NCI-H146 treated with DMSO at 0.1 percent for 48 hours (cell line): ENCODE measurements around the gene TBC1D8.

Experiments
- DNase-seq: peaks from one replicate; lab custom pipeline; 2025; ENCODE audit not compliant: unreplicated experiment; lab: John Stamatoyannopoulos, UW

Gene TBC1D8

DNA sequence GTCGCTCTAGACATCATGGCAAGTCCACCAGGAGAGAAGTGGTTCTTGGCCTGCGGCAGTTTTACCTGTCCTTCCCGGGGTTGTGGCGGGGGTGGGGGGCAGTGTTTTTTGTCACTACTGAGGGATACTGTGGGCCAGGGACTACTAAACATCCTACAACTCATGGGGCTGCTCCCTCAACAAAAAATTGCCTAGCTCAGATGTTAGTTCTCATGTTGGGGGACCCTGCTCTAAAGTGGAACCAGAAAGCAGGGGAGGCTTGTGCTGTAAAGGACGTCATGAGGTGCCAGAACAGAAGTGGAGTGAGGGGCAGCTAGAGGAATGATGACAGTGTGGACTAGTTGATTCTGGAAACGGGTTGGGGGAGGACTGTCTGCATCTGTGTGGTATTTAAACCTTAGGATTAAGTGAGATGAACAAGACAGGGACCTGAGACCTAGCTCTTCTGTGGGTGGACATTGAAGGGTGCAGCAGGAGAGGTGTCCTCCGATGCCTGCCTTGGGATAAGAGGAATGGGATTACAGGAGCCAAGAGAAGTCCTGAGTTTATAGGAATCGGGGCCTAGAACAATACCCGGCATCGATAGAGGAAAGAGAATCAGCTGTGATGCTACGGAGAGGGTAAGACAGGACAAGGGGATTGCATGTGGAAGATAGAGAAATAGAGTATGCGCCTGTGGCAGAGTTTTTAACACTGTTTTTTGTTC is 146.4 kb downstream of the TBC1D8 start:
- no peak for DNase-seq

DNA sequence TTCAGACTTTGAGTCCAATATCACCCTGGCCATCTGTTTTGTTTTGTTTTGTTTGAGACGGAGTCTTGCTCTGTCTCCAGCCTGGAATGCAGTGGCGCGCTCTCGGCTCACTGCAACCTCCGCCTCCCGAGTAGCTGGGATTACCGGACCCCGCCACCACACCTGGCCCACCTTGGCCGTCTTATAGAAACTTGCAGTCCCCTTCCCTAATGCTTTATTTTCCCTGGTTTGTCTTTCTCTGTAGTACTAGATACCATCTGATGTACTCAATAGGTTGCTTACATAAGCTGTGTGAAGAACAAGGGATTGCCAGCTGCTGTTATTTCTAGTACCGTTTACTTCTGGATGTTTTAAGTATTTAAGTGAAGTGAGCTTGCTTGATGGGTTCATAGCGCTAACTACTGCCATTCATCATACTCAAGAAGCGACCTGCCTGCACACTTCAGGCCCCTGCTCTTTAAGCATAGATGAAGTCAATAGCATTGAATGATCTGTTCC is 147.9 kb downstream of the TBC1D8 start:
- DNase-seq = no peak

DNA sequence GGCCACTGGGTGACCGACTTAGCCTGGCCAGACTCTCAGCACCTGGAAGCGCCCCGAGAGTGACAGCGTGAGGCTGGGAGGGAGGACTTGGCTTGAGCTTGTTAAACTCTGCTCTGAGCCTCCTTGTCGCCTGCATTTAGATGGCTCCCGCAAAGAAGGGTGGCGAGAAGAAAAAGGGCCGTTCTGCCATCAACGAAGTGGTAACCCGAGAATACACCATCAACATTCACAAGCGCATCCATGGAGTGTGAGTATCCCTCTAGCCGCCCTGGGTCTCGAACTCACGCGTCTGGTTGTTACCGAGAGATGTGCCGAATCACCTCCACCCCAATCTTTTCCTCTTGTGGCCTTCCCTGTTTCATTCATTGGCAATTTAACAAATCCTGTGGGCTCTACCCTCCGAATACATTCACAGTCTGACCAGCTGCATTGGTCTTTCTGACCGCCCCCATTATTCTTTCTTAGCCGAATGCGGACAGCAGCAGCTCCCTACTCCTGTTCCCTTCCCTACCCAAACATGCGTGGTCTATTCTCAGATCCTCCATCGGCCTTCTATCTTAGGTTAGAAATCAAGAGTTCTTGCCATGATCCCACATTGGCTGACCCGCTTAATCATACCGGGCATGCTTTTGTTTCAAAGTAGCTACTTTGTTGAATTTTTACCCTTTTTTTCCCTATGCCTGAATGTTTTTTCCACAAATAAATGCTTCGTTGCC is 148.5 kb downstream of the TBC1D8 start:
- DNase-seq = no peak

DNA sequence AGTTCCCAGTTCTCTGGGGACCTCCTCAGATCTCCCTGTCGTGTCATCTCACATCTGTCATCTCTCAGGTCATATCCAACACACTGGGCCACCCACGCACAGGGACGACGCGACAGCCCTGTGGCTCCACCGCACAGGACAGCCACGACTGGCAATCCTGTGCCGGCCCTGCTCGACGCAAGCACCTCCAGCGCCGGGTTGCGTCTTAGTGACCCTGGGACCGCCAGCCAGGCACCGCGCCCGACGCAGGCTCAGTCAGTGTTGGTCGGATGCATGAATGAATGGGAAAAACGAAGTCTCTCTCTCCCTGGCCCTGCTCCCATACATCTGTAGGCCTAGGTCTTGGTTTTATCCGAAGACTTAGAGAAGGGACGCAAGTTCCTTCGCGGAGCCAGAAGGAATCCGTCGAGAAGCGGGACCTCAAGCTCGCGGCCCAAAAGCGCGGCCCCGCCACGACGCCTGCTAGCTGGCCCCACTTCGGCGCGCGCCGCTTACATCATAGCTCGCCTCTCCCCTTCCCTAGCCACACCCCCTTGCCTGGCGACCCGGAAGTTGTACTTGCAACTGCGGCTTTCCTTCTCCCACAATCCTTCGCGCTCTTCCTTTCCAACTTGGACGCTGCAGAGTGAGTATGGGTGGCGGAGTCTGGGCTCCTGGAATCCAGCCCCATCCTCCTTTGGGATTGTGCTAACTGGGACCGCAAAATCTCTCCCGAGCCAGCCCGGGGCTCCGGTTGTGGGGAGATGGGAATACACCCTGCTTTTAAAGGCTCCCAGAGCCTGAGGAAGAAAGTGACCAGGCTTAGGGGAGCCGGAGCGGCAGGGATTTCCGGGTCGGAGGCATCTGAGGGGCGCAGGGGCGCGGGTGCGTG is 149.3 kb downstream of the TBC1D8 start, which contains the start of gene RPL31:
RPL31 (plus strand) TSS at position 599 of the 871 bp plus-strand sequence. CDS start 413 bp downstream, outside the sequence.
- peak; percentile 75 for DNase-seq

DNA sequence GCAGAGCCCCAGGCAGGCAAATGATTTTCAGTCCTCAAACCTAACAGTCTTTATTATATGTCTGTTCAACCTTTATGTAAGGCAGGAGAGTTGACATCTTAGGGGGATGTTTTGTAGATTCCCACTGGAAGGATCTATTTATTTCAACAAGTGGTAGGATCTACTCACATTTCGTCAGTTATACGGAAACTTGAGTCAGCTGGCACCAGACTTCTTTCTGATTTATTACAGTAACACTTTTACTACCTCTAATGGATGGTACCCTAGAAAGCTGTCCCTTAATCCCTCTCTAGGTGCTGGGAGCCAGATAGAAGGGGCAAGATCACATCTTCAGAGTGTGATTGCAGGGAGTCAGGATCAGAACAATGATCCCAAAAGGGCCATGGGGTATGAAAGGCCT is 151.2 kb downstream of the TBC1D8 start:
- no peak for DNase-seq

DNA sequence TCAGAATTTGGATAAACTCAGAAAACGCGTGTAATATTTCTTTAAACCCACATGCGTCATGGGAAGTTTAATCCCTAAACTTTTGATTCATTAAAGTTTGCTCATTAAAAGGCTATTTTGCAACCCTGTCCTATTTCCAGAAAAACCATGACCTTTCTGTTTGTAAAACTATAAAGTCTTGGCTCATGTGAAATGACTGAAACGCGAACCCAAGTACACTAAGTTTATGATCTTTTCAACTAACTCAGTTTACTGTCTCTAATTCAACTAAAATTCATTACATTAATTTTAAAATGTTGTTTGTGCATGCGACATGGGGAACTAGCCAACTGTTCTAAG is 153.0 kb downstream of the TBC1D8 start:
- no peak for DNase-seq

DNA sequence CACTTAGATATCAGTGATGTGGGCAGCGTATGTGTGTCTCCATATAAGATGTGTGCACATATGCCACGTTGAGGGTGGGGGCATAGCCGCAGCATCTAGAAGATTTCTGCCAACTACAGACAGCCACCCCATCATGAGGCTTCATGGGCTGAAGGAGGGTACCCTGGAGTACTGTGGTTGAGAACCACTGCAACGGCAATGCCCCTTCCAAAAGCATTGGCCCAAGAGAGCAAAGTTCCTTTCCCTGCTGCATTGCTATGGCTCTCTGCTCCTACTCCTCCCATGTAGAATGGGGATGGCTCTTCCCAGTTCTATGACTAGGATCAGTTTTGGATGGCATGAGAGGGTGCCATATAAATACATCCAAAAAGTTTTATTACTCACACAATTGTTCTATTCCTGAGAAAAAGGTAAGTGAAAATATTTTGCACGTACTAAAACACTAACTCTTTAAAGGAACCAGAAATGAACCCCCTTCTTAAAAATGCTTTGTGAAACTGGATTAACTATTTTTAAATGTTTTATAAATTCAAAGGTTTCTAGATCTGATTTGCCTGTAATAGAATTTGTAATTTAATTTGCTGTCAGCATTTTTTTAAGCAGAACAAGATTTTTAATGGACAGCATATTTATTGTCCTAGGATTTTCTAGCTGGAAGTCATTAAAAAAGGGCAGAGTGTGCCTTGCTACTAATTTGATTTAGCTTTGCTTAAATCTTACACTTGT is 153.5 kb downstream of the TBC1D8 start:
- no peak for DNase-seq

DNA sequence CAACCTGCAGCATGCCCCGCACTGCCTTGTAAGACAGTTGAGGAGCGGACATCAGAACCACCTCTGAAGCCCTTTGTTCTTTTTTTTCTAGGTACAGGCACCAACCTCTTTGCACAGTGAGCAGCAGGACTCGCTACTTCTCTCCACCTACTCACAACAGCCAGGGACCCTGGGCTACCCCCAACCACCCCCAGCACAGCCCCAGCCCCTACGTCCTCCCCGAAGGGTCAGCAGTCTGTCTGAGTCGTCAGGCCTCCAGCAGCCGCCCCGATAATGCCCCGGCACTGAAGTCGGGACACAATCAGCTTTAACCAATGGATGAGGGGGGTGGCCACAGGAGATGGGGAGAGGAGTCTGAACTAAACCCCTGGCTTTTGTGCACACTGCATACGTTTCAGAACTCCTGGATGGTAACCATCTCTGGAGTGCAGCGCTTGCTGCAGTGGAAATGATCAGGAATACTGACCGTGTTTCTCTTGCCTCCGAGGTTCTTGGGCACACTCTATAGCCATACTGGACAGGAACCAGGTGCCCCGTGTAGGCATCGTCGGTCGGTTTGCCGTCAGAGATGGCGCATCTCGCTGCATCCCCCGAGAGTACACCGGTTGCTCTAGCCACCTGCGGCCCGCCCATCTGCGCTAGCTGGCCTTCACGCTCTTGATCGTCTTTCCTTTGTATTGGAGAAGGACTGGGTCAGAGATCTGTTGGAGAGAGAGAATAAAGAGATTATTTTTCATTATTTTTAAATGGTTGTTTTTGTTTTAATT is 155.7 kb downstream of the TBC1D8 start:
- DNase-seq = no peak

DNA sequence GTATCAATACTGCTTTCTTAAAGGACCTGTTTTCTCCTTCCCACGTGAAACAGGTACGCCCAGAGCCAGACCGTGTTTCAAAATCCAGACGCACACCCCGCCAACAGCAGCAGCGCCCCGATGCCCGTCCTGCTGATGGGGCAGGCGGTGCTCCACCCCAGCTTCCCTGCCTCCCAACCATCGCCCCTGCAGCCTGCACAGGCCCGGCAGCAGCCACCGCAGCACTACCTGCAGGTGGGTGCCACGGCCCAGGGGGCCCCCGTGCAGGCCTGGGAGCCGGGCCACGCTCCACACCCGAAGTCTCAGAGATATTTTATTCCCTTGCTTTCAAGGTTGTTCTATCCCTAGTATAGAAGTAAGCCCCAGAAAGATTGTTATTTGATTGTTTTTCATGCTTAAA is 157.9 kb downstream of the TBC1D8 start:
- no peak for DNase-seq

DNA sequence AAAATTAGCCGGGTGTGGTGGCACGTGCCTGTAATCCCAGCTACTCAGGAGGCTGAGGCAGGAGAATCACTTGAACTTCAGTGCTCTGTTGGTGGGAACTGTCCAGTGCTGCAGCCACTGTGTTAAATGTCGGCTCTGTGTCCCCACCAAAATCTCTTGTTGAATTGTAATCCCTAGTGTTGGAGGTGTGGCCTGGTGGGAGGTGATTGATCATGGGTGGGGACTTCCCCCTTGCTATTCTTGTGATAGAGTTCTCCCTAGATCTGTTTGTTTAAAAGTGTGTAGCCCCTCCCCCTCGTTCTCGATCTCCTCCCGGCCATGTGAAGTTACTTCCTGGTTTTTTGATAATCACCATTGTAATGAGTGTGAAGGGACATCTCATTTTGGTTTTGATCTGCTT is 158.9 kb downstream of the TBC1D8 start:
- DNase-seq = no peak

DNA sequence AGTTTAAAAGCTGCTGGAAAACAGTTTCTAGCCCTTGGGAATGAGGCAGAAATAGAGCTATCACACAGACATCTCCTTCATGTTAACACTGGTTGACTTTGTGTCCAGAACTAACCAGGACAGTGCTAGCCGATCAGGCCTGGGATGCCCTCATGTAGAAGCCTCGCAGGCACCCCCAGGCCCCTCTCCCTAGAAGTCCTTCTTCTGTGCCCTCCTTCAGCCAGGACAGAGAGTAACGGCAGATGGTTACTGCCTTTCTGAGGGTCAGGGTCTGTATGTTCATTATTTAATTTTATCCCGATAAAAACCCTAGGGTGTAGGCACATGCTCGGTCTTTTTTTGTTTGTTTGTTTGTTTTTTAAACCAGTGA is 159.8 kb downstream of the TBC1D8 start:
- no peak for DNase-seq

DNA sequence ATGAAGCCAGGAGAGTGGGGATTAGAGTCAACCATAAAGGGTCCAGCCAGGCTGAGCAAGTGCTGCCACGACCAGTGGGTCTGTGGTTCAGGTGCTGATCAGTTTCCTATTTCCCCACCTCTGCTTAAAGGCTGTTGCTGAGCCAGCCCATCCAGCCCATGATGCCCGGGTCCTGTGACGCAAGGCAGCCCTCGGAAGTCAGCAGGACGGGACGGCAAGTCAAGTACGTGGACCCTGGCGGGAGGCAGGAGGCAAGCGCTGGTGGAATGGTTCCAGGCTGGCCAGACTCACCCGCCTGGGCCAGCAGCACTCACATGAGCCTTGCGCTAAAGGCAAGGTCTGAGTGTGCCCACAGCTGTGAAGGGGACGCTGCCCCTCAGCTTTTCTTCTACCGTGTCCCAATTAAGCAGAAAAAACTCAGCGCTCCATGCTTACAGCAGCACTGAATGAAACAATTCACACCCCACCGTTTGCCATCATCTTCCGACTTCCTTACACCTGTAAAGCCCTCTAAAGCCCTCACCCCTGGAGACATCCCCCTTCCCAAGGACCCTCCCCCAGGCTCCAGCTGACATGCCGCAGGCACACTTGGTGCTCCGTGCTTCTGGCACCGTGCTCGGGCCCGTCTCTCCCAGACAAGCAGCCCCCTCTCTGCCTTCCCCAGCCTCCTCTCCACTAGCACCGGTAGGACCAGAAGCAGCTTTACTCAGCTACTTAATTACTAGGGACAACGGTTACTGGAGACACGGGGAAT is 160.4 kb downstream of the TBC1D8 start:
- no peak for DNase-seq

DNA sequence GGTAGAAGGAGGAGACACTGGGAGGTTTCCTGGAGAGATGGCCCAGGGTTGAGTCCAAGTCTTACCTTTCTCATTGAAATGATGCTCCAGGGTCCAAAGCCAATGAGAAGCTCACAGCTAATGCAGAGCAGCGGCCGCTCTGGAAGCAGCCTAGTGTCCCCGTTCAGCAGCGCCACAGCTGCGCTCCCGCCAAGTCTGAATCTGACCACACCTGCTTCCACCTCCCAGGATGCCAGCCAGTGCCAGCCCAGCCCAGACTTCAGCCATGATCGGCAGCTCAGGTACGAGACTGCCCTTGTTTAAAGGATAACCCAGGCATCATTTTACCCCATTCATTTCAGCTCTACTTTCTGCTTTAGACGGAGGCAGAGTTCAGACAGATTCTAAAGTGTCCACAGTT is 161.0 kb downstream of the TBC1D8 start:
- no peak for DNase-seq

DNA sequence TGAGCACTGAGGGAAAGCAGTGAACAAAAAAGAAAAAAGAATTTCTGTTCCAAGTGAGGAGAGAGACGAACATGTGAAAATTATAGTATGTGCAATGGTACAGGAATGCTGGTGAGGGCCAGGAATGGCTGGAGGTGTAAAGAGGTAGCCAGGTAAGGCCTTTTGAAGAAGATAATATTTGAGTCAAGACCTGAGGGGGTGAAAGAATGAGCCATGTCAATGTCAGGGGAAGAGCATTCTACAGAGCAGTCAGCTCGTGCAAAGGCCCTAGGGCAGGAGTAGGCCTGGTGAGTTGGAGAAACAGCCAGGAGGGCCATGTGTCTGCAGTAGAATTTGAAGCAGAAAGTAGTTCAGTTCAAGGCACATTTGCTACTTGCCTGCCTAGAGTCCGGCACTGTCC is 161.5 kb downstream of the TBC1D8 start:
- DNase-seq = no peak

DNA sequence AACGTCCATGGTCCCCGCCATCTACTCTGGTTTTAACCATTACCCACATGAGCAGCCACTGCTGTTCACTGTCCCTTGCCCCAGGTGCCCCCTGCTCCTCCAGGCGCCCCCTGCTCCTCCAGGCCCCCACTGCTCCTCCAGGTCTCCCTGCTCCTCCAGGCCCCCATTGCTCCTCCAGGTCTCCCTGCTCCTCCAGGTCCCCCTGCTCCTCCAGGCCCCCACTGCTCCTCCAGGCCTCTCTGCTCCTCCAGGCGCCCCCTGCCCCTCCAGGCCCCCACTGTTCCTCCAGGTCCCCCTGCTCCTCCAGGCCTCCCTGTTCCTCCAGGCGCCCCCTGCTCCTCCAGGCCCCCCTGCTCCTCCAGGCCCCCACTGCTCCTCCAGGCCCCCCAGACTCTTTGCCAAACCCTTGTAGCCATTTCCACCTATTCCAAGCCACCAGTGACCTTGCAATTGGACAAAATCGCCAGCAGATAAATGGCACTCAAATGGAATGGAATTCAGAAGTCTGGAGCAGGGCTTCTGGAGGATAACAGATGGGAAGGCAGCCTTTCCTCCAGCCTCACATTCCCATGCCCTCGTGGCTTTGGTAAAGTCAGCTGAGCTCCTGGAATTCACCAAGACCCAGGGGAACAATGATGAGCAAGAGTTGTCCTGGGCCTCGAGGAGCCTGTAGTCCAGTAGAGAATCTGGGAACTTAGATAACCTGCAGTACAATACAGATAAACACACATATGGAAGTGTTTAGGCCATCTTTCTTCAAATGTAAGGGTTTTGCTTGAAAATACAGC is 162.4 kb downstream of the TBC1D8 start:
- no peak for DNase-seq

DNA sequence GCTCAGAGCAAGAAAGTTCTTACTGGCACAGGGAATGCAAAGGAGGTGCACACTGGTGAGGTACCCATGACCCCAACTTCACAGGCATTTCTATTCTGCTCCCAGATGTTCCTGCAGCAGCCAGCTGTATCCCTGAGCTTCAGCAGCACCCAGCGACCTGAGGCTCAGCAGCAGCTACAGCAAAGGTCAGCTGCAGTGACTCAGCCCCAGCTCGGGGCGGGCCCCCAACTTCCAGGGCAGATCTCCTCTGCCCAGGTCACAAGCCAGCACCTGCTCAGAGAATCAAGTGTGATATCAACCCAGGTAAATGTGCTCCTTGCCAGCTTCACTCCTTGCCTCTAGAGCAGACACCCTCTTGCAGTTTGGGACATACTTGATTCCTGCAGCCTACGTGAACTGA is 163.2 kb downstream of the TBC1D8 start:
- DNase-seq = no peak

DNA sequence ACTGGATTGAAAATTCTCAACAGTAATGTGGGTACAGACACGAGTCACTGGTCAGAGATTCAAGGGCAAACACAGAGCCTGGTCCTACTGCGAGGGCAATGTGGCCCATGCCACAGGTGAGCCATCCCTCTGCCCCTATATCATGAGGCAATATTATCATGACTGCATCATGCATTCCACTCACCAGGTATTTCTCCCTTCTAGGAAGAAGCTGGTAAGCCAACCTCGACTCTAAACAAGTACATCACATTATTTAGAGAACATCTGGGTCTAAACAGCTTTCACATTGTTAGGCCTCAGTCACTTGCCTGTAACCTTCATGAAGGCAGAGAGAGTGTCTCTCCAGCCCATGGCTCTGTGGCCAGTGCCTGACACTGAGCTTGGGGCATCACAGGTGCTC is 163.6 kb downstream of the TBC1D8 start:
- no peak for DNase-seq

DNA sequence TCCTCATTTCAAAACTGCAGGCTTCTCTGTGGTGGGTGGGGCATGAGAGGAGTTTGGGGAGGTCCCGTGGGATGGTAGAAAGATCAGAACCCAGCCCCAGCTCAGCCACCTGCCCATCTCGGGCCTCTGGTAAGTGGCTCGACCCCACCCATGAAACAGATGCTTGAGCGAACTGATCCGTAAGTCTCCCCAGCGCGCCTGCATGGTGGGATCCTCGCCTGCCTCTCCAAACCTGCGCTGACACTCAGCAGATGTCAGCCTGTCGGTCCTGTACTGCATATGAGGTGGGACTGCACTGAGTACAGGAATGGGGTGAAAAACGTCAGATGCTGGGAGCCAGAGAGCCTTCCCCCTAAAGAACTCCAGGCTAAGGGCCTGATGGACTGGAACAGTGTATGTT is 165.0 kb downstream of the TBC1D8 start:
- no peak for DNase-seq

DNA sequence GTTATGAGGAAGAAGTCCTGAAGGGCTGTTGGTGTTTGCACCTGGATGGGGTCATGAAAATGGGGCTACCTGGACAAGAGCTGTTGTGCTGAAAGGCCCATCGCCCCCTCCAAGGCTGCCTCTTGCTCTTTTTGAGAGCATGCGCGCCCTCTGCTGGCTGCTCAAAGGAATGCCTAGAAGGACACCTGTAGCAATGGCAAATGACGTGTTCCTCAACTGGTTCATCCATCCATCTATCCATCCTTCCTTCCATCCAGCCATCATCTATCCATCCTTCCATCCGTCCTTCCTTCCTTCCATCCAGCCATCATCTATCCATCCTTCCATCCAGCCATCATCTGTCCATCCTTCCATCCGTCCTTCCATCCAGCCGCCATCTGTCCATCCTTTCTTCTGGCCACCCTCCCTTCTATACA is 166.3 kb downstream of the TBC1D8 start:
- DNase-seq = peak; percentile 12
